ENCODE results near the gene PDE5A.
A peak's percentile ranks its signal among the peaks of the same experiment; 100 is the strongest.
"Not testable (repeated sequence)": the region's sequence is repeated elsewhere in the genome, so short reads cannot be mapped to it uniquely, and the experiment has no call there.

PDE5A gene

GRCh38 chr4:119518230-119518892, 110.2 kb downstream of the PDE5A start:
- no peak for DNase-seq

GRCh38 chr4:119517361-119518229, 111.0 kb downstream of the PDE5A start:
- DNase-seq: no peak

- no peak for DNase-seq
Measured at GRCh38 chr4:119512398-119512797, 116.2 kb downstream of the PDE5A start.

- DNase-seq: no peak
Measured at GRCh38 chr4:119510395-119511149, 118.0 kb downstream of the PDE5A start.

- DNase-seq: no peak
Measured at GRCh38 chr4:119508281-119508680, 120.3 kb downstream of the PDE5A start.

GRCh38 chr4:119506806-119507205, 121.8 kb downstream of the PDE5A start:
- DNase-seq: no peak

GRCh38 chr4:119504616-119505015, 124.0 kb downstream of the PDE5A start:
- no peak for DNase-seq

GRCh38 chr4:119501740-119502139, 126.9 kb downstream of the PDE5A start:
- no peak for DNase-seq

GRCh38 chr4:119498527-119498926, 130.1 kb downstream of the PDE5A start:
- no peak for DNase-seq

GRCh38 chr4:119493886-119494285, 134.7 kb downstream of the PDE5A start:
- no peak for DNase-seq

GRCh38 chr4:119493419-119493818, 135.2 kb downstream of the PDE5A start:
- DNase-seq: peak; percentile 35

- peak; percentile 23 for DNase-seq
Measured at GRCh38 chr4:119490335-119490734, 138.3 kb downstream of the PDE5A start.

GRCh38 chr4:119489305-119489704, 139.3 kb downstream of the PDE5A start:
- no peak for DNase-seq

- no peak for DNase-seq
Measured at GRCh38 chr4:119480331-119480730, 148.3 kb downstream of the PDE5A start.

GRCh38 chr4:119479835-119480234, 148.8 kb downstream of the PDE5A start:
- no peak for DNase-seq

GRCh38 chr4:119479180-119479808, 149.3 kb downstream of the PDE5A start:
- DNase-seq: no peak

- DNase-seq: no peak
Measured at GRCh38 chr4:119478446-119479179, 150.0 kb downstream of the PDE5A start.

GRCh38 chr4:119477412-119478053, 151.1 kb downstream of the PDE5A start:
- no peak for DNase-seq

GRCh38 chr4:119471259-119471658, 157.3 kb downstream of the PDE5A start:
- peak; percentile 7 for DNase-seq

- DNase-seq: not testable (repeated sequence)
Measured at GRCh38 chr4:119470737-119471063, 157.9 kb downstream of the PDE5A start.

GRCh38 chr4:119470021-119470736, 158.4 kb downstream of the PDE5A start:
- not testable (repeated sequence) for DNase-seq
